Testis (tissue), 2 donors: ENCODE results near the gene MED9.

ENCODE experiments used
- CTCF ChIP-seq, 3 experiments: fragments of 450-650 bp in 2 of 3; fragments of 200-600 bp in 1 of 3; sonication (generic) in 1 of 3; IDR thresholded peaks; one replicate each; pipeline ENCODE4 v1.5.1; 2016 to 2019; ENCODE audit warnings: antibody characterized with exemption in 3 of 3, mild to moderate bottlenecking in 2 of 3, moderate library complexity in 1 of 3
- POLR2A ChIP-seq: fragments of 450-650 bp; IDR thresholded peaks from one replicate; pipeline ENCODE4 v1.6.1; 2017; ENCODE audit warnings: antibody characterized with exemption, mild to moderate bottlenecking, moderate library complexity

- TF ChIP-seq CTCF (IDR thresholded peaks at IDR 0.05) (no peak), POLR2A (no peak)
These were observed 30.1 kb upstream of the MED9 start for GRCh38 chr17:17446666-17447155.
